Keratinocyte (primary cell): ENCODE measurements around the gene ELP4. TPM values are rescaled to one million over a fixed set of nuclear protein-coding genes. Genes with fewer than 3 reads are reported as not detected.

Source experiments
- DNase-seq: peaks from one replicate; pipeline ENCODE4 v3.0.0-alpha.2; 2011; ENCODE audit warnings: low read depth, missing footprints, low spot score
- FAIRE-seq: peaks from 2 replicates; lab custom pipeline; 2011; peaks lifted over from hg19 to GRCh38; lab: Jason Lieb, UNC
- H2AFZ ChIP-seq: 2 replicates; pipeline ENCODE4 v1.6.0; 2012; ENCODE audit warnings: low read length, control low read depth, inconsistent platforms; ENCODE audit not compliant: control insufficient read depth
- H3K27ac ChIP-seq: 2 replicates; pipeline ENCODE4 v1.5.1; 2011; ENCODE audit warnings: low read length; ENCODE audit not compliant: control insufficient read depth, insufficient read depth
- H3K27me3 ChIP-seq: 3 replicates; pipeline ENCODE4 v1.6.0; 2011; ENCODE audit warnings: low read length; ENCODE audit not compliant: control insufficient read depth, insufficient read depth; ENCODE audit errors: extremely low read depth
- H3K36me3 ChIP-seq, 2 experiments: 2 replicates in 1 of 2; 3 replicates in 1 of 2; pipeline ENCODE4 v1.5.1; 2011; ENCODE audit warnings: low read length in 2 of 2, mild to moderate bottlenecking in 1 of 2; ENCODE audit not compliant: control insufficient read depth in 2 of 2, insufficient read depth in 2 of 2; ENCODE audit errors: extremely low read depth in 1 of 2
- H3K4me1 ChIP-seq: 3 replicates; pipeline ENCODE4 v1.5.1; 2011; ENCODE audit warnings: low read length; ENCODE audit not compliant: control insufficient read depth, insufficient read depth; ENCODE audit errors: extremely low read depth
- H3K4me2 ChIP-seq: 3 replicates; pipeline ENCODE4 v1.6.0; 2011; ENCODE audit warnings: low read depth, low read length; ENCODE audit not compliant: control insufficient read depth, insufficient read depth; ENCODE audit errors: extremely low read depth
- H3K4me3 ChIP-seq, 3 experiments: fragments of 200-600 bp in 1 of 3; sonication (generic) in 1 of 3; 2 replicates in 2 of 3; 3 replicates in 1 of 3; pipeline ENCODE4 v1.5.1; 2011 to 2016; ENCODE audit warnings: low read length in 3 of 3, mild to moderate bottlenecking in 3 of 3, control low read depth in 2 of 3, inconsistent platforms in 1 of 3, low read depth in 1 of 3, mixed read lengths in 1 of 3, mixed run types in 1 of 3, moderate library complexity in 1 of 3; ENCODE audit not compliant: control insufficient read depth in 2 of 3, insufficient read depth in 2 of 3; ENCODE audit errors: extremely low read depth in 1 of 3
- H3K79me2 ChIP-seq: 2 replicates; pipeline ENCODE4 v1.6.0; 2012; ENCODE audit warnings: low read length; ENCODE audit not compliant: control insufficient read depth, insufficient read depth
- H3K9ac ChIP-seq: 3 replicates; pipeline ENCODE4 v1.6.0; 2011; ENCODE audit warnings: low read length; ENCODE audit not compliant: control insufficient read depth, insufficient read depth; ENCODE audit errors: extremely low read depth
- H3K9me1 ChIP-seq: 3 replicates; pipeline ENCODE4 v1.6.0; 2011; ENCODE audit warnings: low read length; ENCODE audit not compliant: control insufficient read depth, insufficient read depth; ENCODE audit errors: extremely low read depth
- H3K9me3 ChIP-seq: 2 replicates; pipeline ENCODE4 v1.5.1; 2012; ENCODE audit warnings: low read depth, low read length; ENCODE audit not compliant: control insufficient read depth
- H4K20me1 ChIP-seq: 3 replicates; pipeline ENCODE4 v1.6.0; 2011; ENCODE audit warnings: low read length; ENCODE audit not compliant: control insufficient read depth, insufficient read depth; ENCODE audit errors: extremely low read depth
- CTCF ChIP-seq, 3 experiments: IDR thresholded peaks in 1 of 3; conservative IDR thresholded peaks in 1 of 3; optimal IDR thresholded peaks in 1 of 3; 2 replicates in 2 of 3; 3 replicates in 1 of 3; pipeline versions ENCODE3 to v1.5.1; 2011; ENCODE audit warnings: low read length in 3 of 3, mild to moderate bottlenecking in 3 of 3, moderate library complexity in 2 of 3, control low read depth in 1 of 3, inconsistent platforms in 1 of 3; ENCODE audit not compliant: insufficient read depth in 2 of 3; ENCODE audit errors: extremely low read depth in 1 of 3
- EZH2 ChIP-seq: IDR thresholded peaks from one replicate; pipeline ENCODE4 v1.6.1; 2012; ENCODE audit warnings: inconsistent platforms, mild to moderate bottlenecking, low read length, moderate library complexity
- dilution Hi-C: fragments of 300-500 bp; cut with MboI; formaldehyde crosslinking; loops from one replicate; pipeline ENCODE4 v1.7.0; 2020; ENCODE audit warnings: low sequenced_read_pairs; ENCODE audit not compliant: extremely low pct_ligation_motif_present
- polyA plus RNA-seq, 5 experiments: library from polyadenylated mRNA; depleted of rRNA in 3 of 5; stranded (reverse) in 3 of 5; stranded (forward) in 1 of 5; unstranded in 1 of 5; fragments of >200 nt; gene quantifications; 1 replicate in 1 of 5; 2 replicates in 3 of 5; 3 replicates in 1 of 5; pipeline versions ENCODE4 v1.2.1 to v1.2.3, GENCODE V29; 2011 to 2012; ENCODE audit warnings: missing spikeins in 2 of 5, low read depth in 1 of 5, low replicate concordance in 1 of 5

ELP4 gene
- polyA plus RNA-seq, 1 donor (not counting 4 experiments of a cell fraction or from before 2014, with no cell fraction given), result 29.6 TPM

DNA sequence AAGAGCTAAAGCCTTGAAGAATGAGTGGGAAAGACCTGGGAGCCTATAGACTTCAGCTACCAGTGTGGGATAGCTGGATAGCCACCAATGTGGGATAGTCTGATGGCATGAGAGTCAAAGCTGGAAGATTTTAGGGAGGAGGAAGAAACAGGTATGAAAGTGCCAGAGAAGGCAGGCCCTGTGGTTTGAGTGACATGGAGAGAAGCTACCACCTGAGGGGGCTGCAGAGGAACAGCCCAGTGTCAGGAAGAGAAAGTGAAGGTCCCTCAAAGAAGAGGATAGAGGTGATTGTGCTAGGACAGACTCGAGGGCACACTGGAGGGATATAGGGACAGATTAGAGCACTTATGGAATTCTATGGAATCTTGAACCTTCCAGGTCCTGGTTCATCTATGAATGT is 324.7 kb downstream of the ELP4 start:
- Histone ChIP-seq H3K36me3 (no peaks in the 10 kb centered on the region), H2AFZ (no peak overlapping the region), H3K9ac (no peak overlapping the region), H3K79me2 (no peaks in the 10 kb centered on the region), H4K20me1 (no peaks in the 10 kb centered on the region), H3K9me1 (no peaks in the 10 kb centered on the region), H3K27me3 (peaks cover 28% of the 10 kb centered on the region), H3K4me3 (no peak overlapping the region), H3K9me3 (no peaks in the 10 kb centered on the region), H3K4me1 (no peaks in the 10 kb centered on the region), H3K27ac (no peak overlapping the region), H3K4me2 (no peak overlapping the region)
- no peak for TF ChIP-seq CTCF (optimal IDR thresholded peaks at IDR 0.05 in 1 of 3, IDR thresholded peaks at IDR 0.05 in 1 of 3, conservative IDR thresholded peaks at IDR 0.05 in 1 of 3; ENCODE audit: extremely low read depth in 1 of 3, insufficient read depth in 2 of 3, low read length in 3 of 3)
- TF ChIP-seq EZH2, result no peak
- dilution Hi-C loops, result no loop called here
- no peak for FAIRE-seq
- DNase-seq, result no peak

Other genes starting within 250 kb of the ELP4 start
- 0.02 to 0.08 TPM (median 0.06 TPM) in 3 replicates for gene DCDC1, start 140.0 kb upstream of the ELP4 start, polyA plus RNA-seq
- gene DNAJC24, start 139.9 kb upstream of the ELP4 start, polyA plus RNA-seq, result 8.9 to 30.3 TPM (median 17.3 TPM) in 3 replicates
- gene IMMP1L, start 145 bp upstream of the ELP4 start, polyA plus RNA-seq, result 26.1 to 39.8 TPM (median 26.3 TPM) in 3 replicates